Keratinocyte (primary cell): ENCODE results near the gene FMNL2. TPM values are rescaled to one million over a fixed set of nuclear protein-coding genes. Genes with fewer than 3 reads are reported as not detected.

ENCODE experiments used
- DNase-seq: peaks from one replicate; pipeline ENCODE4 v3.0.0-alpha.2; 2011; ENCODE audit warnings: low read depth, missing footprints, low spot score
- FAIRE-seq: peaks from 2 replicates; lab custom pipeline; 2011; peaks lifted over from hg19 to GRCh38; lab: Jason Lieb, UNC
- H2AFZ ChIP-seq: 2 replicates; pipeline ENCODE4 v1.6.0; 2012; ENCODE audit warnings: low read length, control low read depth, inconsistent platforms; ENCODE audit not compliant: control insufficient read depth
- H3K27ac ChIP-seq: 2 replicates; pipeline ENCODE4 v1.5.1; 2011; ENCODE audit warnings: low read length; ENCODE audit not compliant: control insufficient read depth, insufficient read depth
- H3K27me3 ChIP-seq: 3 replicates; pipeline ENCODE4 v1.6.0; 2011; ENCODE audit warnings: low read length; ENCODE audit not compliant: control insufficient read depth, insufficient read depth; ENCODE audit errors: extremely low read depth
- H3K36me3 ChIP-seq, 2 experiments: 2 replicates in 1 of 2; 3 replicates in 1 of 2; pipeline ENCODE4 v1.5.1; 2011; ENCODE audit warnings: low read length in 2 of 2, mild to moderate bottlenecking in 1 of 2; ENCODE audit not compliant: control insufficient read depth in 2 of 2, insufficient read depth in 2 of 2; ENCODE audit errors: extremely low read depth in 1 of 2
- H3K4me1 ChIP-seq: 3 replicates; pipeline ENCODE4 v1.5.1; 2011; ENCODE audit warnings: low read length; ENCODE audit not compliant: control insufficient read depth, insufficient read depth; ENCODE audit errors: extremely low read depth
- H3K4me2 ChIP-seq: 3 replicates; pipeline ENCODE4 v1.6.0; 2011; ENCODE audit warnings: low read depth, low read length; ENCODE audit not compliant: control insufficient read depth, insufficient read depth; ENCODE audit errors: extremely low read depth
- H3K4me3 ChIP-seq, 3 experiments: fragments of 200-600 bp in 1 of 3; sonication (generic) in 1 of 3; 2 replicates in 2 of 3; 3 replicates in 1 of 3; pipeline ENCODE4 v1.5.1; 2011 to 2016; ENCODE audit warnings: low read length in 3 of 3, mild to moderate bottlenecking in 3 of 3, control low read depth in 2 of 3, inconsistent platforms in 1 of 3, low read depth in 1 of 3, mixed read lengths in 1 of 3, mixed run types in 1 of 3, moderate library complexity in 1 of 3; ENCODE audit not compliant: control insufficient read depth in 2 of 3, insufficient read depth in 2 of 3; ENCODE audit errors: extremely low read depth in 1 of 3
- H3K79me2 ChIP-seq: 2 replicates; pipeline ENCODE4 v1.6.0; 2012; ENCODE audit warnings: low read length; ENCODE audit not compliant: control insufficient read depth, insufficient read depth
- H3K9ac ChIP-seq: 3 replicates; pipeline ENCODE4 v1.6.0; 2011; ENCODE audit warnings: low read length; ENCODE audit not compliant: control insufficient read depth, insufficient read depth; ENCODE audit errors: extremely low read depth
- H3K9me1 ChIP-seq: 3 replicates; pipeline ENCODE4 v1.6.0; 2011; ENCODE audit warnings: low read length; ENCODE audit not compliant: control insufficient read depth, insufficient read depth; ENCODE audit errors: extremely low read depth
- H3K9me3 ChIP-seq: 2 replicates; pipeline ENCODE4 v1.5.1; 2012; ENCODE audit warnings: low read depth, low read length; ENCODE audit not compliant: control insufficient read depth
- H4K20me1 ChIP-seq: 3 replicates; pipeline ENCODE4 v1.6.0; 2011; ENCODE audit warnings: low read length; ENCODE audit not compliant: control insufficient read depth, insufficient read depth; ENCODE audit errors: extremely low read depth
- CTCF ChIP-seq, 3 experiments: IDR thresholded peaks in 1 of 3; conservative IDR thresholded peaks in 1 of 3; optimal IDR thresholded peaks in 1 of 3; 2 replicates in 2 of 3; 3 replicates in 1 of 3; pipeline versions ENCODE3 to v1.5.1; 2011; ENCODE audit warnings: low read length in 3 of 3, mild to moderate bottlenecking in 3 of 3, moderate library complexity in 2 of 3, control low read depth in 1 of 3, inconsistent platforms in 1 of 3; ENCODE audit not compliant: insufficient read depth in 2 of 3; ENCODE audit errors: extremely low read depth in 1 of 3
- EZH2 ChIP-seq: IDR thresholded peaks from one replicate; pipeline ENCODE4 v1.6.1; 2012; ENCODE audit warnings: inconsistent platforms, mild to moderate bottlenecking, low read length, moderate library complexity
- dilution Hi-C: fragments of 300-500 bp; cut with MboI; formaldehyde crosslinking; loops from one replicate; pipeline ENCODE4 v1.7.0; 2020; ENCODE audit warnings: low sequenced_read_pairs; ENCODE audit not compliant: extremely low pct_ligation_motif_present
- polyA plus RNA-seq, 5 experiments: library from polyadenylated mRNA; depleted of rRNA in 3 of 5; stranded (reverse) in 3 of 5; stranded (forward) in 1 of 5; unstranded in 1 of 5; fragments of >200 nt; gene quantifications; 1 replicate in 1 of 5; 2 replicates in 3 of 5; 3 replicates in 1 of 5; pipeline versions ENCODE4 v1.2.1 to v1.2.3, GENCODE V29; 2011 to 2012; ENCODE audit warnings: missing spikeins in 2 of 5, low read depth in 1 of 5, low replicate concordance in 1 of 5

The FMNL2 gene
- polyA plus RNA-seq, 1 donor (not counting 4 experiments of a cell fraction or from before 2014, with no cell fraction given), result 62.7 TPM

- H3K27ac ChIP-seq, result no peak overlapping the region
- no peak overlapping the region for H3K4me2 ChIP-seq
- H2AFZ ChIP-seq, result no peak overlapping the region
- peaks cover 18 to 20% of the 10 kb centered on the region in 2 experiments for H3K36me3 ChIP-seq
- no peaks in the 10 kb centered on the region for H3K79me2 ChIP-seq
- no peak overlapping the region for H3K9ac ChIP-seq
- H3K4me1 ChIP-seq, result no peaks in the 10 kb centered on the region
- no peak for TF ChIP-seq EZH2
- TF ChIP-seq CTCF (optimal IDR thresholded peaks at IDR 0.05 in 1 of 3, IDR thresholded peaks at IDR 0.05 in 1 of 3, conservative IDR thresholded peaks at IDR 0.05 in 1 of 3; ENCODE audit: extremely low read depth in 1 of 3, insufficient read depth in 2 of 3, low read length in 3 of 3), result no peak
- no peak overlapping the region for H3K4me3 ChIP-seq
- no peaks in the 10 kb centered on the region for H3K9me1 ChIP-seq
- dilution Hi-C loops, result no loop called here
- no peaks in the 10 kb centered on the region for H4K20me1 ChIP-seq
- no peaks in the 10 kb centered on the region for H3K27me3 ChIP-seq
- H3K9me3 ChIP-seq, result no peaks in the 10 kb centered on the region
- DNase-seq, result no peak
- FAIRE-seq, result no peak
Measured at GRCh38 chr2:152658221-152658620, 323.2 kb downstream of the FMNL2 start.

GRCh38 chr2:152661076-152661475 lies 326.1 kb downstream of the FMNL2 start:
- H3K9me1 ChIP-seq, result no peaks in the 10 kb centered on the region
- no peak for FAIRE-seq
- H3K4me3 ChIP-seq, result no peak overlapping the region
- no peaks in the 10 kb centered on the region for H4K20me1 ChIP-seq
- H3K9me3 ChIP-seq, result no peaks in the 10 kb centered on the region
- dilution Hi-C loops, result no loop called here
- H3K27ac ChIP-seq, result no peak overlapping the region
- TF ChIP-seq CTCF (optimal IDR thresholded peaks at IDR 0.05 in 1 of 3, IDR thresholded peaks at IDR 0.05 in 1 of 3, conservative IDR thresholded peaks at IDR 0.05 in 1 of 3; ENCODE audit: extremely low read depth in 1 of 3, insufficient read depth in 2 of 3, low read length in 3 of 3) (no peak), EZH2 (no peak)
- H3K4me2 ChIP-seq, result no peak overlapping the region
- peaks cover 22 to 27% of the 10 kb centered on the region in 2 experiments for H3K36me3 ChIP-seq
- DNase-seq, result no peak
- H3K4me1 ChIP-seq, result no peaks in the 10 kb centered on the region
- no peak overlapping the region for H2AFZ ChIP-seq
- H3K27me3 ChIP-seq, result no peaks in the 10 kb centered on the region
- H3K79me2 ChIP-seq, result no peaks in the 10 kb centered on the region
- H3K9ac ChIP-seq, result no peak overlapping the region
